ENCODE data around the gene NPAT.
A peak's percentile ranks its signal among the peaks of the same experiment; 100 is the strongest.

NPAT gene

GRCh38 chr11:108222574-108223347 is at the start of gene NPAT, which contains the start of gene ATM:
Gene NPAT, minus strand, starts transcription at chr11:108222638. Its CDS starts 102 bp downstream, at chr11:108222536.
Gene ATM, plus strand, starts transcription at chr11:108223067. Its CDS starts 4,558 bp downstream, at chr11:108227625.
- DNase-seq (ENCODE audit: low spot score) = peak; percentile 99

- DNase-seq (ENCODE audit: low spot score) = no peak
Observed at GRCh38 chr11:108269583-108269982, 47.1 kb upstream of the NPAT start.

DNA sequence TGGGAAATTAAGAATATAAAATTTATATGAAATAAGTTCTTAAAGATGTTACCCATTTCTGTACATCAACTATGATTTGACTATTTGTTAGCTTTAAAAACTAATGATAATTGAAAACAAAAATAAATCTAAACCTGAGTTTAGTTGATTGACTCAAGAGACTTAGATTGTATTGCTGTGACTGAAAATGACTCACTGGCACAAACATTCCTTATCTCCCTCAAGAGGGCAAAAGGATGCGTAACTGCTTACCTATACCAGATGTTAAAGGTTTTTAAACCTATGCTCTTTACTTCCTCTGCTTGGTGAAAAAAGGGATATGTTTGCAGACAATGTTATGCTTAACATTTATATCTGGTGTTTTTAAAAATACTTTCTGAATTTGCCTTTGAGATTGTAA is 30.7 kb upstream of the NPAT start:
- DNase-seq (ENCODE audit: low spot score) = no peak

- no peak for DNase-seq (ENCODE audit: low spot score)
Observed at GRCh38 chr11:108246885-108247284, 24.4 kb upstream of the NPAT start.

DNA sequence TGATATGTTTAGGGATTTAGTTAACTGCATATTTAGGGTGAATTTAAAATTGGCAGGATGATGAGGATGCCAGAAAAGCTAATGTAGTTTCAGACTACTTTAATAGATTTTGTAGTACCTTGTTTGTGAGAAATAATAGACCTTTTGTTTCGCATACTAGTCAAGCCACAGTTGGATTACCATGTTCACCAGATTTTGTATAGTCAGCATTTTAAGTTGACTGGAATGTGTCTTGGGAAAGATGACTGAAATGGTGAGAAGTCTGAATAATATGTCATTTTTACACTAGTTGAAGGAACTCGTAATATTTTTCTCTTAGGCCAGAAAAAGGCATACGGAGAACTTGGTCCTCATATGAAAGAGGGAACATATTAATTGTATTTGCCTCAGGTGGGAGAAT is 23.9 kb upstream of the NPAT start:
- no peak for DNase-seq (ENCODE audit: low spot score)

DNA sequence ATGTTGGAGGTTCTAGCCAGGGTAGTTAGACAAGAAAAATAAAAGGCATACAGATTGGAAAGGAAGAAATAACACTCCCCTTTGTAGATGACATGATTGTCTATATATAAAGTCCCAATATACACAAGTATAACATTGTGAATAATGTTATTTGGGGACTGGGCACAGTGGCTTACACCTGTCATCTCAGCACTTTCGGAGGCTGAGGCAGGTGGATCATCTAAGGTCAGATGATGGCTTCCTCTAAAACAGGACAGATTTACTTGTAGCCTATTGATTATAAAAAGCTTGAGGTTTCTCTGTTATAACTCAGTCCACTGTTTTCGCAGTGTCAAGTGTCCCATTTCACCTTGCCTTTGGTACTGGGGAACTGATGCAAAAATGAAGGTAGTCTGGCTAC is 20.0 kb upstream of the NPAT start:
- DNase-seq (ENCODE audit: low spot score) = no peak

GRCh38 chr11:108241330-108242037 is 19.0 kb upstream of the NPAT start:
- DNase-seq (ENCODE audit: low spot score) = no peak

DNA sequence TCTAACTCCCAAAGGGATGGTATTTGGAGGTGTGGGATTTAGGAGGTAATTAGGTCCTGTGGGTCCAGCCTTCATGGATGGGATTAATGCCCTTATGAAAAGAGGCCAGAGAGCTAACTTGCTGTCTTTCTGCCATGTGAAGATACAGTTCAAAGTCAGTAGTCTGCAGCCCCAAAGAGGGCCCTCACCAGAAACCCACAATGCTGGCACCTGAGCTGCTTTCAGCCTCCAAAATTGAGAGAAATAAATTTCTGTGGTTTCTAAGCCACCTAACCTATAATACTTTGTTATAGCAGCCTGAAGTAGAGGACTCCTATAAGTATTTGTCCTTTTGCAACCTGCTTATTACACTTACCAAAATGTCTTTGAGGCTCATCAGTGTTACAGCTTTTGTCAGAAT is 16.6 kb upstream of the NPAT start:
- DNase-seq (ENCODE audit: low spot score) = no peak

DNA sequence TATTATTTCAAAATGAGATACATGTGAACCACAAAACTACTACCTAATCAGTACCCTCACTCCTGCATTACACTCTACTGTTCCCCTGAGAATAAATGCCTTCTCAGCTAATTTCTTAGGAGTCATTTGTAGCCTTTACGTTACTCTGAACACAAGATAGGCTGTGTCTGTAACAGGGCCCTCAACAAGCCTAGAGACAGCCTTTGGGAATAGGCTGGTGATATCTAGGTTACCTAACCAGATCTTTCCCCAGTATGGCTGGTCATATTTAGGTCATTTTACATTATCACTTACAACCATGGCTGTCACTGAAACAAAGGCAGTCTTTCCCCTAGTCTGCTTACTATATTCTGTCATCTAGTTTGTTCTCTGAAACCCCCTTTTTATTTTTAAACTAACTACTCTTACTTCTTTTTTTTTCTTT is 14.6 kb upstream of the NPAT start:
- DNase-seq (ENCODE audit: low spot score) = no peak

- no peak for DNase-seq (ENCODE audit: low spot score)
Observed at GRCh38 chr11:108235633-108236032, 13.2 kb upstream of the NPAT start.

DNA sequence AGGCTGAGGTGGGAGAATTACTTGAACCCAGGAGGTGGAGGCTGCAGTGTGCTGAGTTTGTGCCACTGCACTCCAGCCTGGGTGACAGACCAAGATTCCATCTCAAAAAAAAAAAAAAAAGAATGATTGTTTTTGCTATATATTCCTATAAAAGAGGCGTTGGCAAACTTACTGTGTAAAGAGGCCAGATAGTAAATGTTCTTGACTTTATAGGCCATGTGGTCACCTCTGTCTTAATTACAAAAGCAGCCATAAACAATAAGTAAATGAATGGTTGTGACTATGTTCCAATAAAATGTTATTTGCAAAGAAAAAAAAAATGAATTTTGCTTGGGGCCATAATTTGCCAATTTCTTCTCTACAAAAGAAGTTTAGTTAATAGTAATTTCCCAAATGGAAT is 12.8 kb upstream of the NPAT start:
- no peak for DNase-seq (ENCODE audit: low spot score)

GRCh38 chr11:108233277-108233945 is 11.0 kb upstream of the NPAT start:
- DNase-seq (ENCODE audit: low spot score) = no peak

DNA sequence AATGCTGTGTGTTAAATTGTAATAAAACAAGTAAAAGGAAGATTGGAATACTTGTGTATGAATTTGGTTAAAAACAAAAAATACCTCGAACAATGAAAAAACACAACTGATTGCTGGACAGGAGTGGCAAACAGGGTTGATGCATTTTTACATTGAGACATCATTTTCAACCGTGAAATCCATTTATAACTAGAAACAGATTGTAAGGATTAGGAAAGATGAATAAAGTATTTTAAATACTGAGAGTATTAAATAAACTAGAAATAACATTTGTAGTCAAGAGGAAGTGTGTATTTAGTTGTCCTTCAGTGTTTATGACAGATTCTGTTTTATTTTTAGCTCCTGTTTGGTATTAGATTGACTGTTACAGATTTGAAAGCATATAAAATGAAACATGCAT is 5.8 kb upstream of the NPAT start:
- DNase-seq (ENCODE audit: low spot score) = no peak

DNA sequence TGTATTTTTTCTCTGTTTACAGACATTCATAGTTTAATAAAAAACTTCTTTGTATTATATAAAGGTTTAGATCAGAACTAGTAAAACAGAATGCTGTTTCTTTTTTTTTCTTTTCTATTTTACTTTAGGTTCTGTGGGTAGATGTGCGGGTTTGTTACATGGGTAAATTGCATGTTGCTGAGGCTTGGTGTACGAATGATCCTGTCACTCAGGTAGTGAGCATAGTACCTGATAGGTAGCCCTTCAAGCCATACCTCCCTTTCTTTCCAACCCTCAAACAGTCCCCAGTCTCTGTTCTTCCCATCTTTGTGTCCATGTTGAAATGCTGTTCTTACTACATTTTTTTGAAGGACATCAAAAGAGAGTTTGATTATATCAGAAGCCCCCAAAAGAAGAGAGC is 3.6 kb upstream of the NPAT start:
- no peak for DNase-seq (ENCODE audit: low spot score)

GRCh38 chr11:108224911-108225786 is 2.7 kb upstream of the NPAT start:
- no peak for DNase-seq (ENCODE audit: low spot score)

GRCh38 chr11:108224366-108224765 is 1.9 kb upstream of the NPAT start:
- no peak for DNase-seq (ENCODE audit: low spot score)

GRCh38 chr11:108223348-108224149 is 1.1 kb upstream of the NPAT start:
- DNase-seq (ENCODE audit: low spot score) = peak; percentile 55

- DNase-seq (ENCODE audit: low spot score) = no peak
Observed at GRCh38 chr11:108221911-108222573, 396 bp downstream of the NPAT start.

DNA sequence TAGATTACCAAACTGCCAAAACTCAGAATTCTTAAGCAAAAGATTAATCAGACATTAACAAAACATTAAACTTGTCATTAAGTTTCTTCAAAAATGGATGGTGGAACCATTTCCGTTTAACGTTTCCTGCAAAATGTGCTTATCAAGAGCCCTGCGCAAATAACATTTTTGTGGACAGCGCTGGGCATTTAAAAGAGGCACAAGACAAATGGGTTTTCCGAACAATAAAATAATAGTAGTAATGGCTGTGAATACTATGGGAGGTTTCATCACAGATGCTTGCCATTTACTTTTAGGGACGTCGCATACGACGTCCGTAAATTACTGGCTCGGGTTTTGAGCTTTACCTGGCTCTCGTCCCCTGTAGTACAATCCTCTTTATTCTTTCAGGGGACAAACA is 1.1 kb downstream of the NPAT start:
- DNase-seq (ENCODE audit: low spot score) = no peak

GRCh38 chr11:108220721-108221336 is 1.6 kb downstream of the NPAT start:
- no peak for DNase-seq (ENCODE audit: low spot score)
